Esophagus muscularis mucosa (tissue), 4 donors: ENCODE results near the gene NT5E. TPM values are rescaled to one million over a fixed set of nuclear protein-coding genes. Genes with fewer than 3 reads are reported as not detected.
A peak's percentile ranks its signal among the peaks of the same experiment; 100 is the strongest.

Source experiments
- DNase-seq: peaks from one replicate; pipeline ENCODE4 v3.0.0-alpha.2; 2017; ENCODE audit errors: extremely low spot score
- H3K27ac ChIP-seq, 4 donors: fragments of 200-600 bp; sonication (generic); replicated peaks in 1 of 4; 1 replicate in 3 of 4; 2 replicates in 1 of 4; pipeline ENCODE4 v1.5.1; 2016 to 2019; ENCODE audit warnings: mild to moderate bottlenecking in 1 of 4
- H3K27me3 ChIP-seq, 4 donors: fragments of 200-600 bp; sonication (generic); one replicate each; pipeline versions ENCODE4 v1.5.1 to v1.6.0; 2016 to 2019
- H3K36me3 ChIP-seq, 4 donors: fragments of 200-600 bp; sonication (generic); one replicate each; pipeline ENCODE4 v1.5.1; 2016 to 2019
- H3K4me1 ChIP-seq, 4 donors: fragments of 200-600 bp; sonication (generic); one replicate each; pipeline ENCODE4 v1.5.1; 2016 to 2019
- H3K4me3 ChIP-seq, 4 donors: fragments of 200-600 bp; sonication (generic); 1 replicate in 2 of 4; 2 replicates in 2 of 4; pipeline ENCODE4 v1.5.1; 2016 to 2019; ENCODE audit warnings: mild to moderate bottlenecking in 4 of 4, moderate library complexity in 1 of 4
- H3K9me3 ChIP-seq, 4 donors: fragments of 200-600 bp; sonication (generic); 1 replicate in 3 of 4; 2 replicates in 1 of 4; pipeline ENCODE4 v1.5.1; 2016 to 2019
- CTCF ChIP-seq, 3 experiments: fragments of 200-600 bp in 2 of 3; fragments of 450-650 bp in 1 of 3; sonication (generic) in 2 of 3; IDR thresholded peaks; one replicate each; pipeline ENCODE4 v1.5.1; 2017 to 2019; ENCODE audit warnings: antibody characterized with exemption in 3 of 3, mild to moderate bottlenecking in 2 of 3, moderate library complexity in 1 of 3
- EP300 ChIP-seq: sonication (generic); formaldehyde crosslinking; IDR thresholded peaks from one replicate; pipeline ENCODE4 v1.6.1; 2017; ENCODE audit warnings: antibody characterized with exemption
- POLR2A ChIP-seq: fragments of 450-650 bp; IDR thresholded peaks from one replicate; pipeline ENCODE4 v1.6.1; 2017; ENCODE audit warnings: antibody characterized with exemption, moderate library complexity, mild to moderate bottlenecking, low read depth
- POLR2AphosphoS5 ChIP-seq, 2 donors: sonication (generic); formaldehyde crosslinking; IDR thresholded peaks; one replicate each; pipeline ENCODE4 v1.6.1; 2017; ENCODE audit warnings: antibody characterized with exemption in 2 of 2
- WGBS: methylation state at CpG from one replicate; pipeline ENCODE4 v1.1.5; 2018; 5-methylcytosine and 5-hydroxymethylcytosine counted together
- intact Hi-C: fragments of 100-400 bp; cut with DNase I; formaldehyde crosslinking; loops from one replicate; pipeline ENCODE4 v1.15.1; 2023
- total RNA-seq, 4 donors: library from RNA; depleted of rRNA; stranded (reverse); fragments of >200 nt; gene quantifications; one replicate each; pipeline versions ENCODE4 v1.1.0 to v1.2.1, GENCODE V29; 2016

Gene NT5E
- total RNA-seq, 4 donors from 2014 or later = 10.4 to 29.7 (median 18.9) TPM

GRCh38 chr6:85482206-85482904 lies 32.5 kb downstream of the NT5E start:
- no peak for DNase-seq
- intact Hi-C loops = loop anchor here (2.0 kb wide), 1 partner anchor 128 kb away; no protein-coding TSS in a partner anchor
- Histone ChIP-seq H3K36me3 (no peaks in the 10 kb centered on the region), H3K27me3 (no peaks in the 10 kb centered on the region), H3K4me1 (peaks cover 7 to 9% (median 8%) of the 10 kb centered on the region in 4 donors), H3K9me3 (no peaks in the 10 kb centered on the region), H3K27ac (peak overlapping the region; percentile 1 to 40 (median 12)), H3K4me3 (peak overlapping the region in 2 of 4 donors; percentile 2 to 7)
- no peak for TF ChIP-seq EP300
- TF ChIP-seq CTCF (IDR thresholded peaks at IDR 0.05) = no peak
- TF ChIP-seq POLR2AphosphoS5 (IDR thresholded peaks at IDR 0.05) = no peak
- TF ChIP-seq POLR2A = no peak
- 60% methylated on average over 8 of the region's 8 CpGs for WGBS

GRCh38 chr6:85482905-85483700 lies 33.2 kb downstream of the NT5E start:
- H3K27ac ChIP-seq = peak overlapping the region in 3 of 4 donors; percentile 3 to 40 (median 22)
- intact Hi-C loops = loop anchor here (2.0 kb wide), 1 partner anchor 128 kb away; no protein-coding TSS in a partner anchor
- peak overlapping the region in 1 of 4 donors; percentile 7 for H3K4me3 ChIP-seq
- H3K4me1 ChIP-seq = peaks cover 7 to 9% (median 8%) of the 10 kb centered on the region in 4 donors
- H3K36me3 ChIP-seq = no peaks in the 10 kb centered on the region
- H3K9me3 ChIP-seq = no peaks in the 10 kb centered on the region
- peak; percentile 97 for DNase-seq
- TF ChIP-seq CTCF (IDR thresholded peaks at IDR 0.05) = peak in 2 of 3 experiments; percentile 97 to 100
- TF ChIP-seq EP300 = no peak
- no peak for TF ChIP-seq POLR2A
- peak in 1 of 2 donors; percentile 27 for TF ChIP-seq POLR2AphosphoS5 (IDR thresholded peaks at IDR 0.05)
- H3K27me3 ChIP-seq = no peaks in the 10 kb centered on the region
- WGBS = 29% methylated on average over 10 of the region's 10 CpGs

- 82% methylated on average over 4 of the region's 4 CpGs for WGBS
- Histone ChIP-seq H3K27me3 (no peaks in the 10 kb centered on the region), H3K27ac (no peak overlapping the region), H3K36me3 (no peaks in the 10 kb centered on the region), H3K4me3 (no peak overlapping the region), H3K4me1 (peaks cover 7 to 9% (median 8%) of the 10 kb centered on the region in 4 donors), H3K9me3 (no peaks in the 10 kb centered on the region)
- TF ChIP-seq EP300 (no peak), POLR2AphosphoS5 (IDR thresholded peaks at IDR 0.05) (no peak), POLR2A (no peak), CTCF (IDR thresholded peaks at IDR 0.05) (no peak)
- intact Hi-C loops = loop anchor here (2.0 kb wide), 1 partner anchor 129 kb away; no protein-coding TSS in a partner anchor
- no peak for DNase-seq
Measured at GRCh38 chr6:85483846-85484245, 34.0 kb downstream of the NT5E start.

- 83% methylated on average over 5 of the region's 5 CpGs for WGBS
- Histone ChIP-seq H3K27ac (no peak overlapping the region), H3K4me3 (no peak overlapping the region), H3K36me3 (no peaks in the 10 kb centered on the region), H3K4me1 (peaks cover 7 to 9% (median 8%) of the 10 kb centered on the region in 4 donors), H3K27me3 (no peaks in the 10 kb centered on the region), H3K9me3 (no peaks in the 10 kb centered on the region)
- intact Hi-C loops = no loop called here
- TF ChIP-seq CTCF (IDR thresholded peaks at IDR 0.05) (no peak), EP300 (no peak)
- DNase-seq = no peak
Measured at GRCh38 chr6:85484948-85485347, 35.1 kb downstream of the NT5E start.
